CD4-positive, alpha-beta memory T cell (primary cell): ENCODE measurements around the gene MMP8. TPM values are rescaled to one million over a fixed set of nuclear protein-coding genes. Genes with fewer than 3 reads are reported as not detected.

ENCODE experiments used
- CTCF ChIA-PET: fragments of 350-600 bp; sonication (Branson Sonifier 250); formaldehyde crosslinking; loops from one replicate; lab custom pipeline; 2021; ENCODE audit warnings: inconsistent platforms; ENCODE audit not compliant: partially characterized antibody; lab: Charles Lee
- POLR2A ChIA-PET: fragments of 350-600 bp; sonication (Branson Sonifier 250); formaldehyde crosslinking; loops from one replicate; lab custom pipeline; 2021; ENCODE audit not compliant: partially characterized antibody; lab: Charles Lee
- DNase-seq, 5 donors: peaks; one replicate each; pipeline versions ENCODE4 v3.0.0 to v3.0.0-alpha.2; 2020 to 2022; ENCODE audit warnings: mixed read lengths in 1 of 5
- H3K27ac ChIP-seq: one replicate; pipeline ENCODE4 v1.7.0; 2013; ENCODE audit warnings: low read depth, low read length
- H3K27me3 ChIP-seq: 2 replicates; pipeline ENCODE4 v1.7.0; 2013; ENCODE audit warnings: mild to moderate bottlenecking, low read length, moderate library complexity; ENCODE audit not compliant: insufficient read depth
- H3K36me3 ChIP-seq: 2 replicates; pipeline ENCODE4 v1.7.0; 2013; ENCODE audit warnings: mild to moderate bottlenecking, low read length, moderate library complexity; ENCODE audit not compliant: insufficient read depth
- H3K4me1 ChIP-seq: 2 replicates; pipeline ENCODE4 v1.7.0; 2013; ENCODE audit warnings: mild to moderate bottlenecking, low read length, moderate library complexity; ENCODE audit not compliant: insufficient read depth
- H3K4me3 ChIP-seq, 2 donors: one replicate each; pipeline ENCODE4 v1.7.0; 2013; ENCODE audit warnings: low read length in 2 of 2, mild to moderate bottlenecking in 1 of 2
- H3K9me3 ChIP-seq, 2 donors: one replicate each; pipeline ENCODE4 v1.7.0; 2013; ENCODE audit warnings: low read length in 2 of 2, control low read depth in 1 of 2; ENCODE audit not compliant: control insufficient read depth in 1 of 2
- H3K27ac Mint-ChIP-seq, 7 donors: one replicate each; pipeline ENCODE4 v1.8.0; 2020 to 2021; ENCODE audit warnings: mixed read lengths in 7 of 7, mild to moderate bottlenecking in 6 of 7, inconsistent platforms in 3 of 7, moderate library complexity in 3 of 7
- H3K27me3 Mint-ChIP-seq, 2 donors: one replicate each; pipeline ENCODE4 v1.8.0; 2020 to 2021; ENCODE audit warnings: mixed read lengths in 2 of 2
- H3K36me3 Mint-ChIP-seq, 2 donors: one replicate each; pipeline ENCODE4 v1.8.0; 2020 to 2021; ENCODE audit warnings: mixed read lengths in 2 of 2, inconsistent platforms in 1 of 2, mild to moderate bottlenecking in 1 of 2
- H3K4me1 Mint-ChIP-seq, 4 donors: one replicate each; pipeline ENCODE4 v1.8.0; 2020 to 2021; ENCODE audit warnings: mixed read lengths in 4 of 4, mild to moderate bottlenecking in 1 of 4
- H3K4me3 Mint-ChIP-seq, 8 donors: one replicate each; pipeline ENCODE4 v1.8.0; 2020 to 2021; ENCODE audit warnings: mixed read lengths in 8 of 8, mild to moderate bottlenecking in 7 of 8, moderate library complexity in 6 of 8, inconsistent platforms in 3 of 8
- H3K9me3 Mint-ChIP-seq, 8 donors: one replicate each; pipeline ENCODE4 v1.8.0; 2020 to 2021; ENCODE audit warnings: mixed read lengths in 8 of 8, mild to moderate bottlenecking in 5 of 8, inconsistent platforms in 3 of 8, moderate library complexity in 1 of 8
- intact Hi-C: fragments of 100-400 bp; cut with micrococcal nuclease; formaldehyde crosslinking; loops from one replicate; pipeline ENCODE4 v1.15.1; 2023
- polyA plus RNA-seq, 2 donors: library from polyadenylated mRNA; unstranded; fragments of 300-500 nt; fragmentation: Illumina TruSeq; gene quantifications; one replicate each; pipeline ENCODE4 v1.2.3, GENCODE V29; 2021
- total RNA-seq, 2 experiments: library from RNA; stranded (reverse); gene quantifications; one replicate each; pipeline ENCODE4 v1.2.3, GENCODE V29; 2021

MMP8 gene
- total RNA-seq (not detected), polyA plus RNA-seq (not detected)

DNA sequence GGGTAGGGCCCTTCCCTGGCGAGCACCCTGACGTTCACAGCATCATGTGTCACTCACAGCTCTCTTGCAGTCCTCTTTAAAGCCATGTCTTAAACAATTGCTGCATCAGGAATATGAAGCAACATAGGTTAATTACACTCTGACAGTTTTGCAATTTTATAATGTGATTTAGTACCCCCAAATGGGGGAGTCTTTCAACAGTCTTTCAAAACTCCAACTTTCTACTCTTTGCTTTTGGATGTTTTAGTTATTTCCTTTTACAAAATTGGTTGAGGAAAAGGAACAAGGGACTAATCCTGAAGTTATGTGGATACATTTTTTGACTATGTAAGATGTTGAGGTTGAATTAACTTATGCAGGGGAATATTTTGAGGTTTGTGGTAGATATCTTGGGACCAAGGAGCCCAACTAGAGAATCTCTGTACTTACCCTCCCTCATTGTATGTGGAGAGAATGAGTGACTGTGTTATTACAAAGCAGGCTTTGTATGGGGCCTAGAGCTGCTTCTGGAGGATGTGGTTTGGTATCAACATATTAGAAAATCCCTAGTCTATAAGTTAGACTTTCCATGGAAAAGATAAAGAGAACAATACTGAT is at the start of gene MMP8:
Gene MMP8, minus strand, starts transcription at position 51 of the 597 bp plus-strand sequence. CDS start 99 bp downstream, outside the sequence.
- Mint-ChIP-seq H3K4me1 (no peaks in the 10 kb centered on the region), H3K27me3 (peaks cover 1 to 11% of the 10 kb centered on the region in 2 donors), H3K4me3 (no peak within 1 kb of the TSS), H3K36me3 (no peaks in the 10 kb centered on the region), H3K27ac (no peak within 1 kb of the TSS), H3K9me3 (peaks cover 0 to 6% (median under 1%) of the 10 kb centered on the region in 8 donors)
- intact Hi-C loops: no loop called here
- H3K4me3 ChIP-seq: no peak within 1 kb of the TSS
- H3K4me1 ChIP-seq: no peaks in the 10 kb centered on the region
- H3K9me3 ChIP-seq: no peaks in the 10 kb centered on the region
- no peaks in the 10 kb centered on the region for H3K36me3 ChIP-seq
- no peak within 1 kb of the TSS for H3K27ac ChIP-seq
- no peaks in the 10 kb centered on the region for H3K27me3 ChIP-seq
- DNase-seq: no peak
- ChIA-PET CTCF (no interaction called here), POLR2A (no interaction called here)

DNA sequence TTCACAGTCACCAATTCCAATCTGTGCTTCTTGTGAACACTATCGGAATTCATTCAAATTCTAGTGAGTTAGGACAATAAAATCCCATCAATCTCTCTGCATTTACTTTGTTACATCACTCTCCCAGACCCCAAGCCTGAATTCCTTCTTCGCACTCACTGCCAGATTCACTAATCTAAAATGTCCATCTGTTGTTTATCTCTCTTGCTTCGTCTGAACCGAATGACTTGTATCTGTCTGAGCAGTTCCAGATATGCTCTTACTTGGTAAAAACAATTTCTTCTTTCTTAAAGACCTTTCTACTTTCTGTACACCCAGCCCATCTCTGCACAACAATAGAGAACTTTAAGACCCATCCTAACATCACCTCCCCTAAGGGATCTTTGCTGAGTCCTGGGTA is 48.6 kb upstream of the MMP8 start:
- H3K9me3 ChIP-seq: no peaks in the 10 kb centered on the region
- Mint-ChIP-seq H3K36me3 (no peaks in the 10 kb centered on the region), H3K27me3 (peaks cover 6 to 10% of the 10 kb centered on the region in 2 donors), H3K4me3 (no peak overlapping the region), H3K27ac (no peak overlapping the region), H3K4me1 (no peaks in the 10 kb centered on the region), H3K9me3 (peaks cover 0 to 2% (median 0%) of the 10 kb centered on the region in 8 donors)
- H3K4me3 ChIP-seq: no peak overlapping the region
- DNase-seq: no peak
- POLR2A ChIA-PET: no interaction called here
- H3K27me3 ChIP-seq: no peaks in the 10 kb centered on the region
- H3K4me1 ChIP-seq: no peaks in the 10 kb centered on the region
- no peaks in the 10 kb centered on the region for H3K36me3 ChIP-seq
- H3K27ac ChIP-seq: no peak overlapping the region
- intact Hi-C loops: no loop called here
- CTCF ChIA-PET: no interaction called here

DNA sequence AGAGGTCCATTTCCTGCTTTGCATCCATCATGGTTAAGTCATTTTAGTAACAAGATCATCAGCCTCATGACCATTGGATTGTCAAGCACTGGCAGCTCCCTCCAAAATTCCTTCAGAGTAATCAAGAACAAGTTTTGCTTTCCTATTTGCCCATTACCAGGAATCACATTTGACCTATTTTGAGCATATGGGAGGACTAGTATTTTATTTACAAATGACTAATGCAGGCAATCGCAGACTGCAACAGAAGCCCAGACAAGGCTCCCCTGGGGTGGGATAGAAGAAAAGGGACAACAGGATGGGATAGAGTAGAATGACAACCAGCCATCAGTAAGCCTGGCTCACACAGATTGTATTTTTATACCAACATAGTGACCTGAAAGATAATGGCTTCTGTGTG is 46.6 kb upstream of the MMP8 start:
- intact Hi-C loops: no loop called here
- Histone ChIP-seq H3K36me3 (no peaks in the 10 kb centered on the region), H3K9me3 (no peaks in the 10 kb centered on the region), H3K27ac (no peak overlapping the region), H3K27me3 (no peaks in the 10 kb centered on the region), H3K4me3 (no peak overlapping the region), H3K4me1 (no peaks in the 10 kb centered on the region)
- Mint-ChIP-seq H3K36me3 (no peaks in the 10 kb centered on the region), H3K27me3 (peaks cover 9 to 11% of the 10 kb centered on the region in 2 donors), H3K9me3 (peaks cover 0 to 2% (median 0%) of the 10 kb centered on the region in 8 donors), H3K4me3 (no peak overlapping the region), H3K4me1 (no peaks in the 10 kb centered on the region), H3K27ac (no peak overlapping the region)
- CTCF ChIA-PET: no interaction called here
- DNase-seq: no peak
- POLR2A ChIA-PET: no interaction called here

GRCh38 chr11:102770191-102770590 is 45.4 kb upstream of the MMP8 start:
- CTCF ChIA-PET: no interaction called here
- POLR2A ChIA-PET: no interaction called here
- H3K9me3 Mint-ChIP-seq: peaks cover 0 to 2% (median 0%) of the 10 kb centered on the region in 8 donors
- Histone ChIP-seq H3K9me3 (no peaks in the 10 kb centered on the region), H3K27ac (no peak overlapping the region), H3K27me3 (no peaks in the 10 kb centered on the region), H3K4me3 (no peak overlapping the region), H3K4me1 (no peaks in the 10 kb centered on the region), H3K36me3 (no peaks in the 10 kb centered on the region)
- H3K27ac Mint-ChIP-seq: no peak overlapping the region
- H3K36me3 Mint-ChIP-seq: no peaks in the 10 kb centered on the region
- intact Hi-C loops: no loop called here
- no peak overlapping the region for H3K4me3 Mint-ChIP-seq
- no peak for DNase-seq
- peaks cover 9 to 11% of the 10 kb centered on the region in 2 donors for H3K27me3 Mint-ChIP-seq
- H3K4me1 Mint-ChIP-seq: no peaks in the 10 kb centered on the region

DNA sequence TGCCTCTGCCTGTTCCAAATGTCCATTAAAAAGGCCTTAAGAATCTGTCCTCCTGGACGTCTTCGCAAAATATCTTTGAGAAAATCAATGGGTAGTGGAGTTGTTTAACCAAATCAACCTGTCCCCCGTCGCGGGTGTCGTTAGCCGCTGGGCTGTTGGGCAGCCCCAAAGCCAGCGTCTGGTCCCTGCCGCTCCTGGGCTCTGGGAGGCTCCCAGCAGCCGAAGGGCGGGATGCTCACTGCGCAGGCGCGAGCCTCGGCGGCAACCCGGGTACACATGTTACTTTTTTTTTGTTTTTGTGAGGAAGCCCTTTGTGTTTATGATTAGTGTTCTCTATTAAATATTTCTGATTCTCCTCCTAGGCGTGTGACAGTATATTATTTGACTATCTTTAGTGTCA is 43.0 kb upstream of the MMP8 start:
- Histone ChIP-seq H3K27me3 (no peaks in the 10 kb centered on the region), H3K27ac (no peak overlapping the region), H3K36me3 (no peaks in the 10 kb centered on the region), H3K4me1 (no peaks in the 10 kb centered on the region), H3K4me3 (no peak overlapping the region), H3K9me3 (no peaks in the 10 kb centered on the region)
- peaks cover 3 to 10% of the 10 kb centered on the region in 2 donors for H3K27me3 Mint-ChIP-seq
- no peak overlapping the region for H3K27ac Mint-ChIP-seq
- no peak for DNase-seq
- no peak overlapping the region for H3K4me3 Mint-ChIP-seq
- H3K4me1 Mint-ChIP-seq: no peaks in the 10 kb centered on the region
- ChIA-PET CTCF (no interaction called here), POLR2A (no interaction called here)
- intact Hi-C loops: no loop called here
- H3K9me3 Mint-ChIP-seq: peaks cover 0 to 2% (median 0%) of the 10 kb centered on the region in 8 donors
- H3K36me3 Mint-ChIP-seq: no peaks in the 10 kb centered on the region

DNA sequence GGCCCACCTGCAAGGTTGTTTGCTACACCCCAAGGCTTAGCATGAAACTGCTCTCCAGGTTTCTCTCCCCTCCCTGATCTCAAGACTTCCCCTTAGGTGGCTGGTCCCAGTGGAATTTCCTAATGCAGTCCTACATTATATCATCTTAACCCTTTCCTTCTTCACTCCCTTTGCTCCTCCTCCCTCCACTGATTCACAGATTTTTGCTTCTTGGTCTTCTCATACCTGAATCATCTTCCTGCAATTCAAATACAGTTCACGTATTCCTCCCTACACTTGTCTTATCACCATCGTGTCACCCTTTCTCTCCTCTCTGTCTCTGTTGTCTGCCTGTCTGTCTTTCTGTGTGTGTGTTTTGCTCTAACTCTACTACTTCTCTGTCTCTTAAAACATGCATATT is 38.7 kb upstream of the MMP8 start:
- H3K27ac ChIP-seq: no peak overlapping the region
- H3K4me3 ChIP-seq: no peak overlapping the region
- H3K9me3 ChIP-seq: no peaks in the 10 kb centered on the region
- ChIA-PET CTCF (no interaction called here), POLR2A (no interaction called here)
- peaks cover 2 to 8% of the 10 kb centered on the region in 2 donors for H3K27me3 Mint-ChIP-seq
- DNase-seq: no peak
- intact Hi-C loops: no loop called here
- no peaks in the 10 kb centered on the region for H3K36me3 ChIP-seq
- H3K4me1 ChIP-seq: no peaks in the 10 kb centered on the region
- no peaks in the 10 kb centered on the region for H3K27me3 ChIP-seq
- H3K36me3 Mint-ChIP-seq: no peaks in the 10 kb centered on the region
- no peak overlapping the region for H3K27ac Mint-ChIP-seq
- H3K9me3 Mint-ChIP-seq: peaks cover 0 to 2% (median 0%) of the 10 kb centered on the region in 8 donors
- no peak overlapping the region for H3K4me3 Mint-ChIP-seq
- H3K4me1 Mint-ChIP-seq: peaks cover 0 to 1% (median 0%) of the 10 kb centered on the region in 4 donors

DNA sequence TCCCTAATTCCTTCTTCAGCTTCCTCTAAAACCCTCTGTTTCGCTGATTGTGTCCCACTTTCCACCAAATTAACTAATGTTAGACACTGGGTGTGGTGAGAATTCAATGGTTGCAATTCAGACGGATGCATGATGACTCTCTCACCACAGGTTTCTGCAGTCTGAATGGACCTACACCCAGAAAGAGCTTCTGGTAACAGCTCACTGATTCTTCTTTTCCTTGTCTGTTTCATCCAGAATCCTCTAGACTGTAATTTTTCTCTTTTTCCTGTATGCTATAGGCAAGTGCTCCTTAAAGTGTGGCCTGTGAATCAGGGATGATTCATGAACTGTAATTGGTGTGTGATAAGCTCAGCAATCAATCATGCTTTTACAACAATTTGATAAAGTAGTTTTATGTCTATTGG is 37.6 kb upstream of the MMP8 start:
- Mint-ChIP-seq H3K4me1 (peaks cover 0 to 1% (median 0%) of the 10 kb centered on the region in 4 donors), H3K27me3 (peaks cover 4 to 5% of the 10 kb centered on the region in 2 donors), H3K27ac (no peak overlapping the region), H3K36me3 (no peaks in the 10 kb centered on the region), H3K4me3 (no peak overlapping the region), H3K9me3 (peaks cover 0 to 2% (median 0%) of the 10 kb centered on the region in 8 donors)
- H3K4me3 ChIP-seq: no peak overlapping the region
- DNase-seq: no peak
- CTCF ChIA-PET: no interaction called here
- H3K27me3 ChIP-seq: no peaks in the 10 kb centered on the region
- H3K36me3 ChIP-seq: no peaks in the 10 kb centered on the region
- POLR2A ChIA-PET: no interaction called here
- no peaks in the 10 kb centered on the region for H3K9me3 ChIP-seq
- no peak overlapping the region for H3K27ac ChIP-seq
- no peaks in the 10 kb centered on the region for H3K4me1 ChIP-seq
- intact Hi-C loops: no loop called here
